ENCODE data around the gene GCM1. TPM values are rescaled to one million over a fixed set of nuclear protein-coding genes. Genes with fewer than 3 reads are reported as not detected.

GCM1 gene
- total RNA-seq, 1 experiment from 2014 or later: 0.07 TPM

GRCh38 chr6:53162606-53163005, 14.0 kb upstream of the GCM1 start:
- H3K27ac ChIP-seq (ENCODE audit: low read depth, low read length): no peak overlapping the region
- no peak overlapping the region for H3K9ac ChIP-seq (ENCODE audit: low read length)
- no peak overlapping the region for H2AFZ ChIP-seq (ENCODE audit: low read depth, low read length, poor library complexity, severe bottlenecking)
- ChIA-PET POLR2A (no interaction called here), CTCF (interaction anchor here (1.4 kb wide), 1 partner anchor 9 kb away, joined by 6 read pairs; no protein-coding TSS in a partner anchor), RAD21 (ENCODE audit: low non-redundant PET in 1 of 2, low total read pairs in 2 of 2, uncharacterized antibody in 2 of 2, unreplicated experiment in 2 of 2) (no interaction called here)
- no peak overlapping the region for H3K4me2 ChIP-seq (ENCODE audit: low read length)
- intact Hi-C loops (cut with micrococcal nuclease): no loop called here
- H3K27me3 ChIP-seq (ENCODE audit: insufficient read depth, low read length): no peaks in the 10 kb centered on the region
- H3K4me3 ChIP-seq (replicated peaks in 1 of 2; ENCODE audit: low read depth in 1 of 2, low read length in 2 of 2): no peak overlapping the region
- ATAC-seq (no peak), DNase-seq (ENCODE audit: low read depth, low spot score) (no peak)
- H3K4me1 ChIP-seq (ENCODE audit: control insufficient read depth in 1 of 2, insufficient read depth in 2 of 2, low read length in 2 of 2): no peaks in the 10 kb centered on the region
- no peaks in the 10 kb centered on the region for H3K9me2 ChIP-seq (ENCODE audit: insufficient read depth)
- no peaks in the 10 kb centered on the region for H3K9me3 ChIP-seq (ENCODE audit: control insufficient read depth in 1 of 2, insufficient read depth in 1 of 2, low read depth in 1 of 2, low read length in 2 of 2)
- TF ChIP-seq EGR1 (IDR thresholded peaks at IDR 0.05; ENCODE audit: low read depth) (no peak), CTCF (IDR thresholded peaks at IDR 0.05 in 2 of 3, conservative IDR thresholded peaks at IDR 0.05 in 1 of 3; ENCODE audit: borderline replicate concordance in 1 of 3, insufficient read depth in 1 of 3, low read depth in 2 of 3, low read length in 2 of 3) (no peak), YY1 (IDR thresholded peaks at IDR 0.05; ENCODE audit: extremely low read depth, insufficient replicate concordance, low read depth, low read length) (no peak), SP1 (IDR thresholded peaks at IDR 0.05; ENCODE audit: low read depth) (no peak), ATF3 (IDR thresholded peaks at IDR 0.05) (no peak)
- H3K36me3 ChIP-seq (ENCODE audit: control insufficient read depth in 1 of 2, insufficient read depth in 2 of 2, low read length in 2 of 2): no peaks in the 10 kb centered on the region
- H3K79me2 ChIP-seq (ENCODE audit: insufficient read depth, low read length): no peaks in the 10 kb centered on the region
- BruUV-seq (replicated peaks): no TSS peak
- H4K20me1 ChIP-seq (ENCODE audit: insufficient read depth): no peaks in the 10 kb centered on the region

GRCh38 chr6:53161481-53162009, 12.9 kb upstream of the GCM1 start:
- H3K36me3 ChIP-seq (ENCODE audit: control insufficient read depth in 1 of 2, insufficient read depth in 2 of 2, low read length in 2 of 2): no peaks in the 10 kb centered on the region
- DNase-seq (ENCODE audit: low read depth, low spot score) (no peak), ATAC-seq (no peak)
- no peaks in the 10 kb centered on the region for H3K9me3 ChIP-seq (ENCODE audit: control insufficient read depth in 1 of 2, insufficient read depth in 1 of 2, low read depth in 1 of 2, low read length in 2 of 2)
- intact Hi-C loops (cut with micrococcal nuclease): no loop called here
- no peaks in the 10 kb centered on the region for H3K9me2 ChIP-seq (ENCODE audit: insufficient read depth)
- ChIA-PET POLR2A (no interaction called here), RAD21 (ENCODE audit: low non-redundant PET in 1 of 2, low total read pairs in 2 of 2, uncharacterized antibody in 2 of 2, unreplicated experiment in 2 of 2) (no interaction called here), CTCF (interaction anchor here (1.4 kb wide), 1 partner anchor 10 kb away, joined by 6 read pairs; no protein-coding TSS in a partner anchor)
- H3K27me3 ChIP-seq (ENCODE audit: insufficient read depth, low read length): no peaks in the 10 kb centered on the region
- H4K20me1 ChIP-seq (ENCODE audit: insufficient read depth): no peaks in the 10 kb centered on the region
- H3K27ac ChIP-seq (ENCODE audit: low read depth, low read length): no peak overlapping the region
- H3K79me2 ChIP-seq (ENCODE audit: insufficient read depth, low read length): no peaks in the 10 kb centered on the region
- TF ChIP-seq CEBPB (IDR thresholded peaks at IDR 0.05; ENCODE audit: low read depth) (no peak), SRF (IDR thresholded peaks at IDR 0.05; ENCODE audit: low read depth) (no peak), ZNF274 (IDR thresholded peaks at IDR 0.05; ENCODE audit: low read depth, low read length) (no peak), REST (IDR thresholded peaks at IDR 0.05; ENCODE audit: low read depth) (no peak), SP1 (IDR thresholded peaks at IDR 0.05; ENCODE audit: low read depth) (no peak), RAD21 (IDR thresholded peaks at IDR 0.05; ENCODE audit: low read depth) (no peak), YY1 (IDR thresholded peaks at IDR 0.05; ENCODE audit: extremely low read depth, insufficient replicate concordance, low read depth, low read length) (no peak)
- H3K9ac ChIP-seq (ENCODE audit: low read length): no peak overlapping the region
- H2AFZ ChIP-seq (ENCODE audit: low read depth, low read length, poor library complexity, severe bottlenecking): no peak overlapping the region
- no peak overlapping the region for H3K4me3 ChIP-seq (replicated peaks in 1 of 2; ENCODE audit: low read depth in 1 of 2, low read length in 2 of 2)
- H3K4me1 ChIP-seq (ENCODE audit: control insufficient read depth in 1 of 2, insufficient read depth in 2 of 2, low read length in 2 of 2): no peaks in the 10 kb centered on the region
- BruUV-seq (replicated peaks): no TSS peak
- H3K4me2 ChIP-seq (ENCODE audit: low read length): no peak overlapping the region

Measured in HCT116 (cell line).